C4-2B (cell line): ENCODE data around the gene RPL4.

ENCODE experiments used
- ZFX ChIP-seq: fragments of 450-650 bp; IDR thresholded peaks from 2 replicates; pipeline ENCODE4 v1.6.1; 2017
- TF ChIP-seq, protein P1 (sequence below): fragments of 450-650 bp; conservative IDR thresholded peaks from 2 replicates; pipeline ENCODE4 v1.5.1; 2017; ENCODE audit warnings: mild to moderate bottlenecking

DNA sequence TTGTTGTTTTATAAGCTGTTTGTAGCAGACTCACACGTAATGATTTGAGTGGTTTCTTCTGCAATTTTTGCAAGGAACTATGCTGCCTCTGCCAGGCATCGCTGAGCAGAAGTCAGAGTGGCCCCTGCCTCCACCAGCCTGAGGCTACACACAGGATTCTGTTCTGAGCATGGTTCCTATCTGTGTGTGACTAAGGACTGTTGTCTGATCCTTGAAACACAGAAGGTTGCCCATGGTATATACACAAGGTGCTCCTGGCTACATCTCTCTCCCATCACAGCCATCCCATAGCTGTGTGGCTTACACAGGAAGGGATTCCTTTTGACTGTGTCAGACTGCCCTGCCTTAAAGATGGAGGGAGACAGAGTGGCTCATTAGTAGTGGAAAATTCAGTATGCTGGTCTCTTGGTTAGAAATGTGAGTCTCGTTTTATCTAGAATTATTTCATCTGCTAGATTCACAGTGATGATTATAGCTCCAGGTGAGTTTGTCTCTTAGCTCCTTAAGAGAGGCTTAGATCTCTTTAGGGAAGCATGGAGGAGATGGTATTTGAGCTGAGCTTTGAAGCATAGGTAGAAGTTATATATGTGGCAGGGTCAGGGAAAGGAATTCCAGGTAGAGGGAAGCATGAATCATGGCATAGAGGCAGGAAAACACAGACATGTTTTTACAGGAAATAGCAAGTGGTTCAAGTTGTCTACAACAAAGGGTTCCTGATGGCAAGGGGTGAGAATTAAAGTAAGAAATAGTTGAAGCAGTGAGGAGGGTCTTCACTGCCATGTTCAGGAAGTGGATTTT is 44.6 kb downstream of the RPL4 start:
- TF ChIP-seq, protein P1, sequence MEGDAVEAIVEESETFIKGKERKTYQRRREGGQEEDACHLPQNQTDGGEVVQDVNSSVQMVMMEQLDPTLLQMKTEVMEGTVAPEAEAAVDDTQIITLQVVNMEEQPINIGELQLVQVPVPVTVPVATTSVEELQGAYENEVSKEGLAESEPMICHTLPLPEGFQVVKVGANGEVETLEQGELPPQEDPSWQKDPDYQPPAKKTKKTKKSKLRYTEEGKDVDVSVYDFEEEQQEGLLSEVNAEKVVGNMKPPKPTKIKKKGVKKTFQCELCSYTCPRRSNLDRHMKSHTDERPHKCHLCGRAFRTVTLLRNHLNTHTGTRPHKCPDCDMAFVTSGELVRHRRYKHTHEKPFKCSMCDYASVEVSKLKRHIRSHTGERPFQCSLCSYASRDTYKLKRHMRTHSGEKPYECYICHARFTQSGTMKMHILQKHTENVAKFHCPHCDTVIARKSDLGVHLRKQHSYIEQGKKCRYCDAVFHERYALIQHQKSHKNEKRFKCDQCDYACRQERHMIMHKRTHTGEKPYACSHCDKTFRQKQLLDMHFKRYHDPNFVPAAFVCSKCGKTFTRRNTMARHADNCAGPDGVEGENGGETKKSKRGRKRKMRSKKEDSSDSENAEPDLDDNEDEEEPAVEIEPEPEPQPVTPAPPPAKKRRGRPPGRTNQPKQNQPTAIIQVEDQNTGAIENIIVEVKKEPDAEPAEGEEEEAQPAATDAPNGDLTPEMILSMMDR = no peak
- no peak for TF ChIP-seq ZFX
